ENCODE results near the gene MINDY1.

MINDY1 gene

DNA sequence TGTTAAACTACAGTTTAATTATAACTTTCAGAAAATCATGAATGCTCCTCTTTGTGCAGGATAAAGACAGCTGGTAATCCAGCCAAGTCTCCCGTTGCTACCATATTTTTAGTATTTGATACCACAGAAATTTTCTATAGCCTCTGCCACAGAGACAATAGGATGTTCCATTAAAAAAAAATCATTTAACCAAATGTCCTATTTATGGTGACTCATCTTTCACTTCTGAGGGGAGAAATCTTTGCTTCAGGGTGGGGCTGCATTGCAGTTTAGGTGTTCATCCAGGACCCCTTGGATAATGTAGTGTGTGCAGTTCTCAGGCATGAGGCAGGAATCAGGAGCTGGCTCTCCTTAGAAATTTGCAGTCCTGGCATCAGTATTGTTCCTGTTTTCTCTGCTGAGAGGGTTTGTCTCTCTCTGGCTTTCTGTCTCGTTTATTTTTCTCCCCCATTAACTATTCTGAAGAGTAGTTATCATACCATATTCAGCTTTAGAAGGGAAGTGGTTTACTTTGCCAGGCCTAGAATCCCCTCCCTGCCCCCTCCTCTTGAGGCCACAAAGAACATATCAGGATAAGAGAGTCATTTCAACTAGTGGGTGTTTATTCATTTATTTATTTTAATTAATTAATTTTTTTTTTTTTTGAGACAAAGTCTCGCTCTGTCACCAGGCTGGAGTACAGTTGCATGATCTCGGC lies 4.6 kb upstream of the MINDY1 start:
- no peak for DNase-seq (ENCODE audit: low read depth)

GRCh38 chr1:151010346-151010726 lies 3.6 kb upstream of the MINDY1 start:
- no peak for DNase-seq (ENCODE audit: low read depth)

GRCh38 chr1:151009674-151010345 lies 3.1 kb upstream of the MINDY1 start:
- no peak for DNase-seq (ENCODE audit: low read depth)

GRCh38 chr1:151009206-151009587 lies 2.5 kb upstream of the MINDY1 start:
- no peak for DNase-seq (ENCODE audit: low read depth)

DNA sequence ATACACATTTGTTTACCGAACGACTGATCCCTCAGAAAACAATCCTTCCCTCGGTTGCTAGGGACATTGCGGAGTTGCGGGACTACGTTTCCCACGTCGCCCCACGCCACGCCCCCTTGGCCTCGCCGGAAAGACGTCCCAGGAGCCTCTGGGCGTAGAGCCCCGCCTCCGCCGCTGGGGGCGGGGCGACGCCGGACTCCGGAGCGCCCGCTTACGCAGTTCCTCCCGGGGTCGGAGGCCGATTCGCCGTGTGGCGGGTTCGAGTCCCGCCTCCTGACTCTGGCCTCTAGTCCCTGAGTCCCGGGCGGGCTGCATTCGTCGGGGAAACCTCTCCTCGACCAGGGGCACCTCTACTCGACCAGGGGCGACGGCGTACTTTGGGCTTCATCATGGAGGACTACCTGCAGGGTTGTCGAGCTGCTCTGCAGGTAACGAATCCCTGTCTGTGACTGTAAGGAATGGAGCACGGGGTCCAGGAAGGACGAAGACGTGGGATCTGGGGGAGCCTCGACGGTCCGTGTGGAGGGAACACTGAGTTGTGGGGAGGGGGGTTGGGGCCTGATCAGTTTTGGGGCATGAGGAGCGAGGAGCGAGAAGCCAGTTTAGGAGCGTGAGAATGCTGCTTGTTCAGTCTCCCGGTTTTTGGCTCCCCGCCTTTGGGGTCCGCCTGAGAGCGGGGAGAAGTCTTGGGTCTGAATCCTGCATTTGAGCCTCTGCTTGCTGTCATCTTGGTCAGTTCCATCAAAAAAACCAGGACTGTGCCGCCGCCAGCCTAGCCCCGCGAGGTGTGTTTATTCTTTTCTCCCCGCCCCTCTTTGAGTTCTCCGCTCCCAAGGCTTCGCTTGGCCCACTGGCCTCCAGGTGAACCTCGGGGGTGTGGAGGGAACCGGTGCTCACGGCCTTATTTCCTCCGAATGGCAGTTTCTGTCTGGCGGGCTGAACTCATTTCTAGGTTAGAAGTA lies 1.8 kb upstream of the MINDY1 start, which contains the start of gene PRUNE1:
Gene PRUNE1, plus strand, starts transcription at position 206 of the 962 bp plus-strand sequence. Its CDS starts 184 bp downstream, at position 390.
- DNase-seq (ENCODE audit: low read depth), result peak; percentile 91

GRCh38 chr1:151007853-151008243 lies 1.1 kb upstream of the MINDY1 start:
- no peak for DNase-seq (ENCODE audit: low read depth)

- no peak for DNase-seq (ENCODE audit: low read depth)
Measured at GRCh38 chr1:151005729-151006319, 878 bp downstream of the MINDY1 start.

GRCh38 chr1:151003180-151003579 lies 3.5 kb downstream of the MINDY1 start:
- DNase-seq (ENCODE audit: low read depth), result no peak

- no peak for DNase-seq (ENCODE audit: low read depth)
Measured at GRCh38 chr1:151002611-151003010, 4.1 kb downstream of the MINDY1 start.

GRCh38 chr1:151002051-151002450 lies 4.7 kb downstream of the MINDY1 start:
- DNase-seq (ENCODE audit: low read depth), result no peak

GRCh38 chr1:151001602-151002001 lies 5.1 kb downstream of the MINDY1 start:
- DNase-seq (ENCODE audit: low read depth), result no peak

DNA sequence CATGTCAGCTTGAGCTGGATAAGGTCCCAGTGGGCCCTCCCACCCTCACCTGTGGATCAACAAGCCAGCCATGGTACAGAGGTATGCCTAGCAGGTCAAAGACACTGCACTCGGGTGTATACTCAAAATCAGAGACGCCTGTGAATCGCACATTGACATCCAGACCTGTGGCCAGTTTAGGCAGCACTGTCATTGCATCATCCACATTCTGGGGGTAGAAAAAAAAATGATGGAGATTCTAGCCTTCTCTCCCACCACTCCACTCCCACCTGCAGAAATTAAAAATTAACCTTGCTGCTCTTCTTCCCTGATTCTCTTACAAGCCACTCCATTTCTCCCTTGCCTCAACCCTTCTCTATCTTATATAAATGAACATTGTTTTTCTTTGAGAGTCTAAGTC lies 6.3 kb downstream of the MINDY1 start:
- no peak for DNase-seq (ENCODE audit: low read depth)

DNA sequence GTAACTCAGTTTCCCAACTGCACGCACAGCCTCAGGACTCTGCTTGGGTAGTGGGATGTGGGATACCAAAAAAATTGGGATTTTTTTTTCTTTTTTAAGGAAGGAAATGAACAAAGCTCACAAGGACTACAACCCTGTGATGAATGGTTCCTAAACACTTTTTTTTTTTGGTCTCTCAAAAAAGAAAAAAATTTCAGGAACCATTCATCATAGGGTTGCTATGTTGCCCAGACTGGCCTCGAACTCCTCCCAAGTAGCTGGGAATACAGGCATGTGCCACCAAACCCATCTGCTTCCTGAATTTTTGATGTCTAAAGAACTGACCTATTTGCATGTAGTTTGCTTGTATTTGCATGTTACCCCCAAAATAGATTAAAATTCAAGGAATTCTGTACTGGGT lies 6.8 kb downstream of the MINDY1 start:
- DNase-seq (ENCODE audit: low read depth), result no peak

GRCh38 chr1:150999051-150999674 lies 7.5 kb downstream of the MINDY1 start:
- DNase-seq (ENCODE audit: low read depth), result no peak

GRCh38 chr1:150997949-150998348 lies 8.8 kb downstream of the MINDY1 start:
- DNase-seq (ENCODE audit: low read depth), result no peak

DNA sequence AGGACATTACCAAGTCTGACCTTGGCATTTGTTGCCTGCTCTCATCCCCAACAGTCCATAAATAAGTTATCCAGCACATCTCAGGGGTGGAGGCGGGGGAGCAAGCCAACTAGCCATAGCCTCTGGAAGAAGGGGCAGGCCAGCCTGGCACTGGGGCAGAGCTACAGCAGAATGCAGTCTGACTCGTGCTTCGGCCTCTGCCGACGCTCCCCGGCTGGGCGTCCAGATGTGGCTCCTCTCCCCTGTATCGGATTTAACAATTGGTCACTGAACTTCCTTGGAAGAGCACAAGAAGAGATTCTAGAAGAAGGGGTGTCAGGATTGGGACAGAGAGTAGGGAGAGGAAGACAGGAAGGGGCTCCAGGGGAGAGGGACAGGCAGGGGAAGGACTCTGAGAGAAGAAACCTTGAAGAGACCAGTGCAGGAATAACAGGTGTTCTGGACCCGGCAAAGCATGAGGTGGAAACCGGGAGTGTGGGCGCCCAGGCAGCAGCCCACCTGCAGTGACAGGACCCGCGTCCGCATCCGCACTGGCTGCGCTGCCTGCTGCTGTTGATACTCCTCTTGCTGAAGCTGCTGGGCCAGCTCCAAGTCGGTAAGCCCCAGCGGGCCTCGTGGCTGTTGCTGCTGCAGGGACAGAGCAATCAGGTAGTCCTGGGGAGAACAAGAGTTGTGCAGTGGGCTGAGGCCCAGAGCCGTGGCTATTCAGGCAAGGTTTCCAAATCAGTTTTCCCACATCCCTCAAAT lies 9.4 kb downstream of the MINDY1 start:
- DNase-seq (ENCODE audit: low read depth), result no peak

- DNase-seq (ENCODE audit: low read depth), result no peak
Measured at GRCh38 chr1:150995896-150996295, 10.8 kb downstream of the MINDY1 start.

- DNase-seq (ENCODE audit: low read depth), result no peak
Measured at GRCh38 chr1:150995460-150995859, 11.2 kb downstream of the MINDY1 start.

GRCh38 chr1:150994248-150994647 lies 12.5 kb downstream of the MINDY1 start:
- no peak for DNase-seq (ENCODE audit: low read depth)

- no peak for DNase-seq (ENCODE audit: low read depth)
Measured at GRCh38 chr1:150992626-150993025, 14.1 kb downstream of the MINDY1 start.

- DNase-seq (ENCODE audit: low read depth), result no peak
Measured at GRCh38 chr1:150987924-150988323, 18.8 kb downstream of the MINDY1 start.
